AML-193 (cell line): Measurements from ENCODE around the gene GALNT1.

Experiments used
- DNase-seq, 2 experiments: peaks; one replicate each; lab custom pipeline; 2025; lab: John Stamatoyannopoulos, UW

The GALNT1 gene

DNA sequence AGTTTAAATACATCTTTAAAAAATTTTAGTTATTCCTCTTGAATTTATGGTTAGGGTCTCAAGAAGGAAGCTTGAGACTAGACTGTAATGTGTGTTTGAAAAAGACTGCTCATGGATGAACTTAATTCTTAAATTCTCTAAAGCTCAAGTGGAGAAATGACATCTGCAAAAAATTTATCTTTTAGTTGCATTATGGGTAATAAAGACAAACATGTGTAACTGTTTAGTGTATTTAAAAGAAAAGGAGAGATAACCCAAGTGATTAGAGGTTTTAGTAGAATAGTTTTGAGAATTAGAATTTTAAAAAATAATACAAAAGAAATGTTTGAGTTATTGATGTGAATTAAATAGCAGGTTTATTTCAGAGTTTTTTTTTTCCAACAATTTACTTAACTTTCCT is 36.7 kb downstream of the GALNT1 start:
- no peak for DNase-seq

DNA sequence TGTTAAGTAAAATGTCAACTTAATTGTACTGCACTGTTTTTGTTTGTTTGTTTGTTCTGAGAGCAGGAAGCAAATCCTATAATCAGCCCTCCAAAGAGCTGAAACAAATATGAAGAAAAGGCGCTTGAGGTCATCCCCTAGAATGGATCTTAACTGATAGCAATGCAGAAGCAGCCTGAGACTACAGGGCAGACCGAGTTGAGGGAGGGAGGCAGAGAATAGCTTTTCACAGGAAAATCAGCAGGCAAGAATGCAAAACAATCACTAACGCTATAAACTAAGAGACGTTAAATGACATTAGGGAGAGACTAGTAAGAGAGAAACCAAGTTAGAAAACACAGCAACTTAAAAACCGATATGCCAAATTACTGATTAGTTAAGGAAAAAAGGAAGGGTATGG is 37.2 kb downstream of the GALNT1 start:
- no peak for DNase-seq

DNA sequence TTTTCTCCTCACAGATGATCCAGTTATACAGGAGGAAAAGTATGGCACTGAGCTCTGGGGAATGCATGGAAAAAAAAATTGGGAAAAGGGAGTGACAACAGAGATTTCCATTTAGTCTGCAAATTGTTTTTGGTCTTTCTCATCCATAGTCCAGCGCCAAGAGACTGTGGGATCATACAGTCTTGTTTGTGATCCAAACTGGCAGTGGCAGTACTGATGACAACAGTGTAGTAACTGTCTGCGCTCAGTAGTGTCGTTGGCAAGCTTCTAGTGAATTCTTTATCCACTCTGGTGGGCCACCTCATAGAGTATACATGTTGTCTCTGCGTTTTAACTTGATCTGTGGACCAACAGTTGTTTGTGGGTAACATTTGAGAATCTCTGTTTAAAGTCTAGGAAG is 37.9 kb downstream of the GALNT1 start:
- DNase-seq: no peak

DNA sequence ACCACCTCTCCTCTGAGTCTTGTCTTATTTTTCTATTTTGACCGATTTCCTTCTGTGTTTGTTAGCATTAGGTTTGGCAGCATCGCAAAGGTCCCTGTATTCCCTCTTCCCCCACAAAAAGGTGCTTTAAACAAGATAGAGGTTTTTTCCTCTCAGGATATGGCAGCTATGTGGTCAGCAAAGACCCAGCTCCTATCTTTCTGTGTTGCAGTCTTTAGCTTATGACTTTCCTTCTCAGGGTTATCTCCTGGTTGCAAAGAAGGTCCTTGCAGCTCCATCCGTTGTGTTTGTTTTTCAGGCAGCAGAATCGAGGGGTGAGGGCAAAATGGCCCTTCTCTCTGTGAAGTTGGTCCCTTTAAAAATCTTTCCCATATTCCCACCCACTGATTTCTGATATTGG is 38.4 kb downstream of the GALNT1 start:
- DNase-seq: no peak

DNA sequence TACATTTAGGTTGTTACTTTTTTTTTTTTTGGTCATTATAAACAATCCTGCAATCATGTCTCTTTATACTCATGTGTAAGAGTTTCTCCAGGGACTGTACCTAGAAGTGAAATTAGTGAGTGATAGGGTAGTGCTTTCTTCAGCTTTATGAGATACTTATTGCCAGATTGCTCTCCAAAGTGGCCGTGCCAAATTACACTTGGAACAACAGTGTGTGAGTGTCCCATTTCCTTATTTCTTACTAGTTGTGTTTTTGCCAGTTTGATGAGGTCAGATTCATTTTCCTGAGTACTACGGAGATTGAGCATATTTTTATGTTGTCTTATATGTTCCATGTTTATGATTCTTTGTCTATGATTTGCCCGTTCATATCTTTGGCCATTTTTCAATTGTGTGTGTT is 39.2 kb downstream of the GALNT1 start:
- DNase-seq: no peak

DNA sequence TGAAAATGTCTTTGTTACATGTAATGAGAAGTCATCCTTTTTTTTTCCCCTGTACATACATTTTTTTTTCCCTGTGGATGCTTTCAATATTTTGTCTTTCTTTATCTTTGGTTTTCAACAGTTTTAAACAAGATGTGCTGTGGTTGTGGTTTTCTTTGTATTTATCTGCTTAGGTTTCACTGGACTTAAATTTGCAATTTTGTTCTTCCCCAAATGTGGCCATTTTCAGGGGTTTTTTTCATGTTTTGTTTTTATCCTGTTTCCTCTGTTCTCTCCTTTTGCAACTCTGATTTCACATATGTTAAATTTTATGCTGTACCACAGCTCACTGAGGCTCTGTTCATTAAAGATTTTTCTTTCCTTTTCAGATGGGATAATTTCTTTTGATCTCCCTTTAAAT is 41.7 kb downstream of the GALNT1 start:
- no peak for DNase-seq

DNA sequence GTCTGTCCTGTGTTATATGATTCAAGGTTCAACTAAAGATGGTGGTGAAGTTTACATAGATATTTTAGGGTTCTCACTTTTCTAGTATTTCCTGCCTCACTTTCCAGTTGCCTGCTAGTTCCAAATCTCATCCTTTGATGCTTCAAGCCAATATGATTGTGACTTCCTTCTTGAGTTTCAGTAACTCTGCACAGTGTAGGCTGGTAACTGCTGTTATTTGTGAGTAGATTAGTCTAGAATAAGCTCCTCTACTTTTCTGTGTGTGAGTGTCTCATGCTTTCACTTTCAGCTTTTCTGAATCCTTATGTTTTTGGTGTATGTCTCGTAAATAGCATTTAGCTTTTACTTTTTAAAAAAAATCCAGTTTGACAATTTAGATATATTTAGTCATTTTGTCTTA is 42.6 kb downstream of the GALNT1 start:
- DNase-seq: no peak

DNA sequence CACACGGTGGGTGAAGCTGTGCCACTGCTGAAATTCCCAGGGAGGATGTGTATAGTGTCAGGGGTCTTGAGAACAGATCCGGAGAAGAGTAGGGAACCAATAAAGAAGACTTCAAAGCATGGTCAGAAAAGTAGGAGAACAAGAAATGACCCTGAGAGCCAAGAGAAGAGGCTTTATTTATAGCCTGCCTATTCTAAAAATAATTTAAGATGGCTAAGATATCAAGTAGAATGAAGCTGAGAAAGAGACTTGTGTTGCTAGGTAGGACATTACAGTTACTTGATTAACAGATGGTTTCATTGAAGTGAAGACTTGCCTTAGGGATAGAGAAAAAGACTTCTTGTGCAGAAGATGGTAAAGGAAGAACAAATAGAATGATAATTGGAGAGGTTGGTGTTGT is 43.7 kb downstream of the GALNT1 start:
- no peak for DNase-seq

DNA sequence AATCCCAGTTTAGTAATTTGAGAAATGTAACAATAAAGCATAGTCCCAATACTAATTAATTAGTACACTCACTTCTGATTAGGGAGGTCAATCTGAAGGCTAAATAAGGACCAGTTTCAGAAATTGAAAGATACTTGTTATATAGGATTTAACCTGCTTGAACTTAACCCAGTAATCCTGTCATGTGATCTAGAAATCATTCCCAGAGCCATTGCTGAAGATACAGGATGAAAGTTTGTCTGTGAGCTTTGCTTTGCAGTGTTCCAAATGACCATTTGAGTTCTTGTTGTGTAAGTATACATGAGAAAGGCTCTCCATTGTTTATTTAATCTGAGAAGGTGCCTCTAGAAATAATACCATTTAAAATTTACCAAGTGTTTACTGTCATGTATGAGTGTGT is 52.2 kb downstream of the GALNT1 start:
- no peak for DNase-seq

DNA sequence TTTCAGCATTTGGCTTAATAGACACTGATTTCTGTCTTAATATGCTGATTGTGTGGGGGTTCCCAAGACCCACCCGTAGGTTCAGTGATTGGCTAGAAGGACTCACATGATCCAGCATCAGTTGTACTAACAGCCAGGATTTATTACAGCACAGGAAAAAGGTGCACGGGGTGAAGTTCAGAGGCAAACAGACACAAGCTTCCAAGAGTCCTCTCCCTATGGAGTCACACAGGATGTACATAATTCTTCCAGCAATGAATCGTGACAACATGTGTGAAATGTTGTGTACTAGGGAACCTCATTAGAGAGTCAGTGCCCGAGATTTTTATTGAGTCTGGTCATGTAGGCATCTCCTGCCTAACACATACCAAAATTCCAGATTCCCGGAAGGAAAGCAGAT is 52.8 kb downstream of the GALNT1 start:
- no peak for DNase-seq

DNA sequence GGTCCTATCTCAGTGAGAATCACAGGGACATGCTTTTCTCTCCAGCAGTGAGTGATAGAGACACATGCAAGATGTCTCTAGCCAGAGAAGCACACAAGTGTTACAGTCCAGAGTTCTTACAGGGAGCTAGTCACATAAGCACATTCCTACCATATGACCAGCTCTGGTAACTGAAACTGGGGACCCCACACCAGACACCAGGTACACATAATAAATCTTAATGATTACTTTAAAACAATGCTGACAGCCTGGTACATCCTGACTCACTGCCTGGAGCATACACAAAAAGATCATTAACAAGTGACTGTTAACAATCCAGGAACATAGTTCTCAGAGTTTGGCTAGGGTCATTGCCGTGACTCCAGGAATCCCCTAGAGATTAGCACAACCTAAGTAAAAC is 53.6 kb downstream of the GALNT1 start:
- DNase-seq: no peak

DNA sequence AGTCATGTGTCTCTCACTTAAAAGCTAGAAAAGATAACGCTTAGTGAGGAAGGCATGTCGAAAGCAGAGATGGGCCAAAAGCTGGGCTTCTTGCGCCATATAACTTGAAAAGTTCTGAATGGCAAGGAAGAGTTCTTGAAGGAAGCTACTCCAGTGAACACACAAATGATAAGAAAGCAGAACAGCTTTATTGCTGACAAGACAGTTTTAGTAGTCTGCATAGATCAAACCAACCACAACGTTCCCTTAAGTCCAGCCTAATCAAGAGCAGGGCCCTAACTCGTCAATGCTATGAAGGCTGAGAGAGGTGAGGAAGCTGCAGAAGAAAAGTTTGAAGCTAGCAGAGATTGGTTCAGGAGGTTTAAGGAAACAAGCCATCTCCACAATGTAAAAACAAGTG is 55.7 kb downstream of the GALNT1 start:
- no peak for DNase-seq

DNA sequence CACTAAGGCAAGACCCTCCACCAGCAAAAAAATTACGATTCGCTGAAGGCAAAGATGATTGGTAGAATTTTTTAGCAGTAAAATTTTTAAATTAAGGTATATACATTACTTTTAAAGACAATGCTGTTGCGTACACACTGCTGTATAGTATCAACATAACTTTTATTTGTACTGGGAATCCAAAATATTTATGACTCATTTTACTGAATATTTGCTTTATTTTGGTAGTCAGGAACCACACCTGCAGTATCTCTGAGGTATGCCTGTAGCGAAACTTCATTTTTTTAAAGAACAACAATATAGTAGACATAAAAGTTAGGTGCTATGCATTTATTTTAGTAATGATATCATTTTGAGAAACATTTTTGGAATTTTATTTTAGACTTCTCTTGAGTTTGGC is 57.8 kb downstream of the GALNT1 start:
- no peak for DNase-seq

DNA sequence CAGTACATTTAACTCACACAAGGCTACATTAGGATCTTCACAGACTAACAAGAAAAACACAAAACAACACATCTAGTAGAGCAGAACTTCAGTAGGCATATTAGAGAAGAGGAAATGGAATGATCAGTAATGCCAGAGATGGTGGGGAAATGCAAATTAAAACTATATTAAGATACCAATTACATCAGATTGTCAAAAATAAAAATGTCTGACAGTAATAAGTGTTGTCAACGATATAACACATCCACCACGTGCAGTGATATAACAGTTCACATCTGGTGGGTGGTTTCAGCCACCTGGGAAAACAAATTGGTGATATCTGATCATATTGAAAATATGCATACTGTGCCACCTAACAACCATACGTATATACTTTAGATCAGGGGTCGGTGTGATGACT is 59.9 kb downstream of the GALNT1 start:
- no peak for DNase-seq

DNA sequence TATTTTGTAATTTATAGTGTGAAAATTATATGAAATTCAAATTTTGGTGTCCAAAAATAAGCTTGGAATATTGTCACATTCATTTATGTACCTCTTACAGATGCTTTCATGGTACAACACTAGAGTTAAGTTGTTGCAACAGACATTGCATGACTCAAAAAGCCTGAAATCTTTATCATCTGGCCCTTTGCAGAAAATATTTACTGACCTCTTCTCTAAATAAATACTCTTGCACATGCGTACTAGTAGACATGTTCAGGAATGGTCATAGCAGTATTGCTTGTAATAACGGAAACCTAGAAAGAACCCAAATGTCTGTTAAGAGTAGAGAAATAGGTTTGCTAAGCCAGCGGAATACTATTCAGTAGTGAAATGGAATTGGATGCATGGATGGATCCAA is 60.4 kb downstream of the GALNT1 start:
- no peak for DNase-seq

DNA sequence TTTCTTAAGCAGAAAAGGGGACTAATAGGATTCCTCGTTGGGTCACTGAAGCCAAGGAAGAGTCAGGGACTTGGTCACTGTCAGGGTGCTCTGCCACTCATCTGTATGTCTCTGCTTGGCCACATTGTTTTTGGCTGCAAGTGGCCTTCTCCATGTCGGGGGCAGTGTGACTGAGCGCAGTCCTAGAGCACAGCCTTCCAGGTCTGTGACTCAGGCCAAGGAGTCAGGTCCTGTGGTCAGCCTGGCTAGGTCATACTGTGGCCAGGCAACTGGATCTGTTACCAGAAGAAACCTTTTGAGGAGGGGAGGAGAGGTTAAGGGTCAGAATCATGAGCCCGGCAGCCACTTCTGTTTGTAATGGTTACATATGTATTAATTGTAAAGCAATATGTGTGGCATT is 61.3 kb downstream of the GALNT1 start:
- no peak for DNase-seq

DNA sequence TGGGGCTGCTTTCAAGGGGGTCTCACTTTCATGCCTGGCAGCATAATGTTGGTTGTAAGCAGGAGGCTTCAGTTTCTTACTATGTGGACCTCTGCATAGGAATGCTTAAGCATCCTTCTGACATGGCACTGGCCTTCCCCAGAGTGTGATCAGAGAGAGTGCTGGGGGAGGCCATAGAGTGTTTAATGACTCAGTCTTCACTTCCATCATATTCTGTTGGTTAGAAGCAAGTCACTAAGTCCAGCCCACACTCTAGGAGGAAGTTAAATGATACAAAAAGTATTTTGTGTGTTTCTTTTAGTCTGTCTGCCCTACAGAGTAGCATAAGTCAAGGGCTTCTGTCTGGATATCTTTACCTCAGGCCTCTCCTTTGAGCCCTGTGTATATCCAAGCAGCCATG is 64.9 kb downstream of the GALNT1 start:
- DNase-seq: no peak

DNA sequence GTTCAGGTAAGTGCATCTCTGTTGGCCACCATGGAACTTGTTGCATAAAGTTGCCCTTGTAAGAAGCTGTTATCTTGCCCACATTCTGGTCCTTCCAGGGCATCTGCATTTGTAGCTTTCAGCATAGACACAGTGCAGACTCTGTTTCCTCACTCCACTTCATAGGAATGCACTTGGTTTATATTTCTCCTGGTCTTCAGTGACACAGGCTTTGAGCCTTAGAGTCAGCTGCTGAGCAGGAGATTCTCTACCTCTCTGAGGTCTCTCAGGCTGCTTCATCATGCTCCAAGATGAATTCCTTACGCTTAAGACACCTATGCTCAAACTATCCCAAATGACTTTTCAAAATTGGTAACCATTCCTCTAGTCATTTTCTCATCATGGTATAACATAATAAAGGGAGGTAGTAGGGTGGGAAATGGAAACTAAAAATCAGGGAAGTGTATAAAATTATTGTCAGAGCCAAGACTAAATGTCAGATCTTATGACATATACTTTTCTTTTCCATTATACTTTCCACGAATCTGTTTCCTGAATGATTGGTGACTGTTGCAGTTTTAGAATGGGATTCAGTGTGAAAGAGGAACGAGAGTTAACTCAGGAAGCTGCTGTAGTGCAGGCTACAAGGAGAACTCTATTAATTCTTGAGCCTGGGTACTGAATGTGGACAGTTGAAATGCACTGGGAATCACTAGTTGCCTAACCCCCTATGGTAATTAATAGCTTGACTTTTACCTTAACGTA is 72.0 kb downstream of the GALNT1 start:
- DNase-seq: no peak

DNA sequence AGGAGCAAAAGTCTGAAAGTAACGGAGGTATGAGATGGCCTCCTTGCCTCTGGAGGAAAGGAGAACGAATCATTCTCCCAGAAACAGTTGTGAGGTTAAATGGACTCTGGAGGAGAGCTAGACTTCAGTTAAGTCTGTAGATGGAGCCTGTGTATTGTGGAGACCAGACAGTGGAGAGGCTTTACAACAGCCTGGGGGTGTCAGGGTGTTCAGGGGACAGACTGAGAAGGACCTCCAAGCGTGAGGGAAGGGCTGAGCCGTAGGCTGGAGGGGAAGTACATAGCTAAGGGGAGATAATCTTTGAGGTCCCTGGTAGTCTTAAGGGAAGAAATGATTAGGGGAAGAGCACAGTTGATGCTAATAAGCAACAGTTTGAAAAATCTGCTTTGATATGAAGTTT is 76.6 kb downstream of the GALNT1 start:
- DNase-seq: no peak

DNA sequence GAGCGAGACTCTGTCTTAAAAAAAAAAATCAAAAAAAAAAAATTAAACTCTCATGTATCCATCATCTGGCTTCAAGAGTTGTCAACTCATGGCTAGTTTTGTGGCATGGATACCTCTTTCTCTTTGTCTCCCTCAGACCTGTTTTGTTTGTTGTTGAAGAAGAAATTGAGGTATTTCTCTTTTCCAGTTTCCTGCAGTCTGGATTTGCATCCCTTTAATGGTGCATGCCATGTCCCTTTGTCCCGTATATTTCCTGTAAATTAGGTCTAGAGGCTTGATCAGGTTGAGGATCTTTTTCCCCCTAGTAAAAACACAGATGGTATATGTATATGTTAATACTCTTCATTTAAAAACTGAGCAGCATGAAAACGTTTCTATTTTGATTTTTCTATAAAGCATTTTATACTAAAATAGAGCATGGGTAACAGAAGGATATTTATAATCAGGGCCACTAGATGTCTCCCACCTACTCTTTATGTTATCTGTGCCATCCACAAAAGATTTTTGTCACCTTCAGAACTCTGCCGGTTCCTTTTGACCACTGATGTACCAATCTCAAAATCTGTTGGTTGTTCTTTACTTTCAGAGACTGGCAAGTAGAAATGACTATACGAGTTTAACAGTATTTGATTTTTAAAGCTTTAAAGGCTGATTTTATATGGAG is 80.1 kb downstream of the GALNT1 start:
- DNase-seq: no peak

DNA sequence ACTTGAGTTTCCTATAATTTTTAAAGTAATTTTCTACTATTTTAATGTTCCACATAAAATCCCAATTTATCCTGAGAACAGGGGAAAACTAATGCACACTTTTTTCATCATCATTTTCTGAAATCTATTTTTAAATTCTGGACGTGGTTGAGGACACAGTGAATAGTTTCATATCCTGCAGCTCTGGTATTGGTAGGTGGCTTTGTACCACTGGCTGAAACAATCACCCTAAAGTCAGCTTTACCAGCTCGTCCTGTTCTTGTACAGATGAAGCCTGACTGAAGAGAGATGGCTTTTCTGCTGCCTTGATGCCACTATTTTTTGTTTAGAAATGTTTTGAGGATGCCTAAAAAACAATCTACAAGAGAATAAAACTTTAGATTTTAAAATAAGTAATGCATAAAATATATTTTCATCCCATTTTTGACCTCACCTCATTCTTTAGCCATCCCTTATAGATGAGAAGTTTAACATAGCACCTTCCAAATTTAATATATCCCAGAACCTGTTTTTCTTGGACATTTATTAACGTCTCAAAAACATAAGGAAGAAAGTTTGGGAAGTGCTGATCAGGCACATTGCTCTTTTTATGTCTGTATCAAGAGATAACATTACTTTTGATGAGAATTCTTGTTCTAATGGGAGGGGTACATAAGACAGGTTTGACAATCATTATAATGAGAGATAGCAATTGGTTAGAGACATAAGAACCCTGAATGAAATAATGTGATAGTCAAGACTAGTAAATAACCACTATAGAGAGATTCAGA is 80.9 kb downstream of the GALNT1 start:
- DNase-seq: no peak

DNA sequence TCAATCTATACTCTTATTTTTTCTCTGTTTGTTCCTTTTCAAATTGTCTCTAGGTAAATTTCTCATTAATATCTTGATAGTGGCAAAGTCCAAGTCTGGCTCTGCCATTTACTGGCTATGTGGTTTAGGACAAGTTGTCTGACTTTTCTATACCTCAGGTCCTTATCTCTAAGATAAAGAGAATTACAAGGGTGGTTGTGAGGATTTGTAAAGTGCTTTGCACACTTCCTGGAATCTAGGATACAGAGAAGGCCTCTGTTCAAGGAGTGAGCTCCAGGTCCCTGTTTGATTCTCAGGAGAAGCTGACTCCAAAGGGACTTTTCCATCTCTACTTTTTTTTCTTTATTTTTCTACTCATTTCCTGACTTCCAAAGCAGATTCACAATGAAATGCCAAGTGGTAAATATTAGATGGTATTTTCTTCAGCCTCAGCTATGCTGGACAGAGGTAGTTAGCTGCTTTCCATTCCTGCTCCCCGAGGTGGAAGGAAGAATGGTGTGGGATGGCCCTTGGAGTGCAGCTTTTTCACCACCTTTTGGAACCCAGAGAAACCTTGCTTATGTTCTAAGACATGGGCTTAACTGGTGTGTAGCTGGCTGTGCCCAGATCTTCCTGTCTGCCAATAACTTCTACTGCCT is 90.5 kb downstream of the GALNT1 start:
- DNase-seq: no peak

DNA sequence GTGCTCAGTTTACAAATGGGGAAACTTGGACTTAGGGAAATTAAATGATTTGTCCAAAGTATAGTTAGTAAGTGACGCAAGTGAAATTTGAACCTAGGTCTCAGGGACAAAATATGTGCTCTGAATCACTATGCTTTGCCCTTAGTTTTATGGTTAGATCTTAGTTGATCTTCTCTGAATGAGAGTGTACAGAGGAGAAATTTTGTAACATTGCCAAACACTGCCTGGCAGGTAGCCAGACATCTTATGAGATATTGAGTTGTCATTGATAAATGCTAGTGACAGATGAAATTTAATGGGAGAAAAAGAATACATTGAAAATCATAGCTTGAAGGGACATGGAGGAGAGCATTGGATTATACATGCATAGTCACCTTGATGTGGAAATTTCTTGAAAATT is 91.4 kb downstream of the GALNT1 start:
- DNase-seq: no peak
